ENCODE results near the gene ACTG1.

The ACTG1 gene

GRCh38 chr17:81539571-81539900 is 26.9 kb upstream of the ACTG1 start:
- H2AFZ ChIP-seq = no peak overlapping the region
- no peaks in the 10 kb centered on the region for H3K27me3 ChIP-seq (ENCODE audit: control insufficient read depth, insufficient read depth, low read length)
- no peaks in the 10 kb centered on the region for H3K4me1 ChIP-seq
- no peak overlapping the region for H3K27ac ChIP-seq
- H3K36me3 ChIP-seq (ENCODE audit: control insufficient read depth, insufficient read depth, low read length) = no peaks in the 10 kb centered on the region
- H3K4me2 ChIP-seq (ENCODE audit: low read length) = no peak overlapping the region
- no peak overlapping the region for H3K4me3 ChIP-seq (ENCODE audit: low read depth, low read length)
- no peak overlapping the region for H3K9ac ChIP-seq
- no peak for TF ChIP-seq CTCF (IDR thresholded peaks at IDR 0.05)
- no peaks in the 10 kb centered on the region for H3K9me3 ChIP-seq (ENCODE audit: control insufficient read depth, low read length)
- H3K79me2 ChIP-seq = no peaks in the 10 kb centered on the region

- H3K9ac ChIP-seq = no peak overlapping the region
- H3K4me3 ChIP-seq (ENCODE audit: low read depth, low read length) = no peak overlapping the region
- no peak for TF ChIP-seq CTCF (IDR thresholded peaks at IDR 0.05)
- no peaks in the 10 kb centered on the region for H3K9me3 ChIP-seq (ENCODE audit: control insufficient read depth, low read length)
- no peaks in the 10 kb centered on the region for H3K79me2 ChIP-seq
- H3K27me3 ChIP-seq (ENCODE audit: control insufficient read depth, insufficient read depth, low read length) = no peaks in the 10 kb centered on the region
- no peak overlapping the region for H3K27ac ChIP-seq
- H3K4me1 ChIP-seq = no peaks in the 10 kb centered on the region
- H3K4me2 ChIP-seq (ENCODE audit: low read length) = no peak overlapping the region
- no peak overlapping the region for H2AFZ ChIP-seq
- H3K36me3 ChIP-seq (ENCODE audit: control insufficient read depth, insufficient read depth, low read length) = no peaks in the 10 kb centered on the region
Measured at GRCh38 chr17:81538651-81539570, 26.3 kb upstream of the ACTG1 start.

- no peaks in the 10 kb centered on the region for H3K79me2 ChIP-seq
- H3K36me3 ChIP-seq (ENCODE audit: control insufficient read depth, insufficient read depth, low read length) = no peaks in the 10 kb centered on the region
- no peak for TF ChIP-seq CTCF (IDR thresholded peaks at IDR 0.05)
- no peak overlapping the region for H3K4me2 ChIP-seq (ENCODE audit: low read length)
- H3K27ac ChIP-seq = no peak overlapping the region
- H3K27me3 ChIP-seq (ENCODE audit: control insufficient read depth, insufficient read depth, low read length) = no peaks in the 10 kb centered on the region
- H3K4me1 ChIP-seq = no peaks in the 10 kb centered on the region
- H3K9ac ChIP-seq = no peak overlapping the region
- H3K4me3 ChIP-seq (ENCODE audit: low read depth, low read length) = no peak overlapping the region
- H3K9me3 ChIP-seq (ENCODE audit: control insufficient read depth, low read length) = no peaks in the 10 kb centered on the region
- no peak overlapping the region for H2AFZ ChIP-seq
Measured at GRCh38 chr17:81537856-81538555, 25.4 kb upstream of the ACTG1 start.

- H3K9ac ChIP-seq = no peak overlapping the region
- TF ChIP-seq CTCF (IDR thresholded peaks at IDR 0.05) = peak; percentile 73
- H3K79me2 ChIP-seq = no peaks in the 10 kb centered on the region
- no peaks in the 10 kb centered on the region for H3K9me3 ChIP-seq (ENCODE audit: control insufficient read depth, low read length)
- no peaks in the 10 kb centered on the region for H3K36me3 ChIP-seq (ENCODE audit: control insufficient read depth, insufficient read depth, low read length)
- H3K27me3 ChIP-seq (ENCODE audit: control insufficient read depth, insufficient read depth, low read length) = no peaks in the 10 kb centered on the region
- no peak overlapping the region for H3K27ac ChIP-seq
- H2AFZ ChIP-seq = no peak overlapping the region
- H3K4me2 ChIP-seq (ENCODE audit: low read length) = no peak overlapping the region
- H3K4me3 ChIP-seq (ENCODE audit: low read depth, low read length) = no peak overlapping the region
- no peaks in the 10 kb centered on the region for H3K4me1 ChIP-seq
Measured at GRCh38 chr17:81537343-81537855, 24.8 kb upstream of the ACTG1 start.
